ENCODE data around the gene SLITRK1.

SLITRK1 gene

GRCh38 chr13:83831796-83832195, 50.5 kb downstream of the SLITRK1 start:
- no peak overlapping the region for H3K4me3 ChIP-seq (ENCODE audit: control insufficient read depth, low read depth, low read length)
- DNase-seq (ENCODE audit: low read depth), result no peak
- no peak for TF ChIP-seq CTCF (IDR thresholded peaks at IDR 0.05; ENCODE audit: control insufficient read depth, insufficient read depth, low read depth, low read length, missing control alignments)

GRCh38 chr13:83829810-83830209, 52.5 kb downstream of the SLITRK1 start:
- H3K4me3 ChIP-seq (ENCODE audit: control insufficient read depth, low read depth, low read length), result no peak overlapping the region
- no peak for TF ChIP-seq CTCF (IDR thresholded peaks at IDR 0.05; ENCODE audit: control insufficient read depth, insufficient read depth, low read depth, low read length, missing control alignments)
- no peak for DNase-seq (ENCODE audit: low read depth)

- TF ChIP-seq CTCF (IDR thresholded peaks at IDR 0.05; ENCODE audit: control insufficient read depth, insufficient read depth, low read depth, low read length, missing control alignments), result no peak
- no peak for DNase-seq (ENCODE audit: low read depth)
- no peak overlapping the region for H3K4me3 ChIP-seq (ENCODE audit: control insufficient read depth, low read depth, low read length)
Observed at GRCh38 chr13:83827338-83827737, 54.9 kb downstream of the SLITRK1 start.
